GM06990 (cell line): ENCODE data around the gene ECPAS.

Source experiments
- DNase-seq: peaks from one replicate; pipeline ENCODE4 v3.0.0-alpha.2; 2011; ENCODE audit not compliant: insufficient read length; ENCODE audit errors: extremely low read depth
- H3K27me3 ChIP-seq: replicated peaks from 2 replicates; pipeline ENCODE4 v1.6.0; 2011; ENCODE audit warnings: low read length; ENCODE audit not compliant: control insufficient read depth, insufficient read depth
- H3K36me3 ChIP-seq: 2 replicates; pipeline ENCODE4 v1.5.1; 2011; ENCODE audit warnings: low read length; ENCODE audit not compliant: control insufficient read depth, insufficient read depth
- H3K4me3 ChIP-seq: replicated peaks from 2 replicates; pipeline ENCODE4 v1.5.1; 2011; ENCODE audit warnings: low read depth, mild to moderate bottlenecking, control low read depth, low read length
- CTCF ChIP-seq: IDR thresholded peaks from 2 replicates; pipeline ENCODE4 v1.5.1; 2011; ENCODE audit warnings: low read length, control low read depth, mild to moderate bottlenecking, inconsistent platforms; ENCODE audit not compliant: insufficient read depth, poor library complexity, severe bottlenecking

The ECPAS gene

GRCh38 chr9:111427186-111427585 is 57.0 kb downstream of the ECPAS start:
- no peaks in the 10 kb centered on the region for H3K27me3 ChIP-seq
- H3K36me3 ChIP-seq: peaks cover 9% of the 10 kb centered on the region
- TF ChIP-seq CTCF: no peak
- DNase-seq: no peak
- no peak overlapping the region for H3K4me3 ChIP-seq

GRCh38 chr9:111423389-111423788 is 60.8 kb downstream of the ECPAS start:
- Histone ChIP-seq H3K4me3 (no peak overlapping the region), H3K27me3 (no peaks in the 10 kb centered on the region), H3K36me3 (peaks cover 10% of the 10 kb centered on the region)
- DNase-seq: no peak
- no peak for TF ChIP-seq CTCF

GRCh38 chr9:111414406-111414805 is 69.8 kb downstream of the ECPAS start:
- Histone ChIP-seq H3K36me3 (peaks cover 13% of the 10 kb centered on the region), H3K27me3 (no peaks in the 10 kb centered on the region), H3K4me3 (no peak overlapping the region)
- TF ChIP-seq CTCF: no peak
- no peak for DNase-seq

GRCh38 chr9:111413996-111414395 is 70.2 kb downstream of the ECPAS start:
- DNase-seq: no peak
- peaks cover 13% of the 10 kb centered on the region for H3K36me3 ChIP-seq
- no peak for TF ChIP-seq CTCF
- no peak overlapping the region for H3K4me3 ChIP-seq
- H3K27me3 ChIP-seq: no peaks in the 10 kb centered on the region

GRCh38 chr9:111412280-111412679 is 71.9 kb downstream of the ECPAS start:
- no peak overlapping the region for H3K4me3 ChIP-seq
- DNase-seq: no peak
- TF ChIP-seq CTCF: no peak
- H3K27me3 ChIP-seq: no peaks in the 10 kb centered on the region
- peaks cover 17% of the 10 kb centered on the region for H3K36me3 ChIP-seq

- Histone ChIP-seq H3K27me3 (no peaks in the 10 kb centered on the region), H3K36me3 (peaks cover 16% of the 10 kb centered on the region), H3K4me3 (no peak overlapping the region)
- DNase-seq: no peak
- no peak for TF ChIP-seq CTCF
Observed at GRCh38 chr9:111411266-111411665, 72.9 kb downstream of the ECPAS start.
